GM21526 (cell line): Measurements from ENCODE around the gene NCAN.

ENCODE experiments used
- ATAC-seq: cut with Tn5 transposase; IDR thresholded peaks from one replicate; pipeline ENCODE4 v1.9.1; 2021; ENCODE audit warnings: moderate library complexity; ENCODE audit not compliant: unreplicated experiment, low FRiP score

Gene NCAN

GRCh38 chr19:19258589-19259338, 47.0 kb downstream of the NCAN start:
- ATAC-seq: no peak

DNA sequence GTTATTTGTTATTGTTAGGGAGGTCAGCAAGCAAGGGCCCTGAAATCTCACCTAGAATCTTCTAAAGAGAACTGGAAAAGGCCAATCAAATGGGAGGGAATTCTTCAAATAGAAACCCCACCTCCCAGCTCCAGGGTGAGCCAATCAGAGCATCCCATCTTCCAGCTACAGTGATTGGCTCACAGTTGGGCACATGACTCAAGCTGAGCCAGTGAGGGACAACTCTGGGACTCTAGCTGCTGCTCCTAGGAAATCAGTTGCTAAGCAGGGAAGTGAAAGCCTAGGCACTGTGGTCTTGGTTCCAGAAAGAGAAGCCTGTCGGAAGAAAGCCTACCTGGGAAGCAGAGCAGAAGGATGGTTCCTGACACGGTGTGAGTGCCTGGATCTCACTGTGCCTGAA, 48.0 kb downstream of the NCAN start:
- ATAC-seq: no peak

DNA sequence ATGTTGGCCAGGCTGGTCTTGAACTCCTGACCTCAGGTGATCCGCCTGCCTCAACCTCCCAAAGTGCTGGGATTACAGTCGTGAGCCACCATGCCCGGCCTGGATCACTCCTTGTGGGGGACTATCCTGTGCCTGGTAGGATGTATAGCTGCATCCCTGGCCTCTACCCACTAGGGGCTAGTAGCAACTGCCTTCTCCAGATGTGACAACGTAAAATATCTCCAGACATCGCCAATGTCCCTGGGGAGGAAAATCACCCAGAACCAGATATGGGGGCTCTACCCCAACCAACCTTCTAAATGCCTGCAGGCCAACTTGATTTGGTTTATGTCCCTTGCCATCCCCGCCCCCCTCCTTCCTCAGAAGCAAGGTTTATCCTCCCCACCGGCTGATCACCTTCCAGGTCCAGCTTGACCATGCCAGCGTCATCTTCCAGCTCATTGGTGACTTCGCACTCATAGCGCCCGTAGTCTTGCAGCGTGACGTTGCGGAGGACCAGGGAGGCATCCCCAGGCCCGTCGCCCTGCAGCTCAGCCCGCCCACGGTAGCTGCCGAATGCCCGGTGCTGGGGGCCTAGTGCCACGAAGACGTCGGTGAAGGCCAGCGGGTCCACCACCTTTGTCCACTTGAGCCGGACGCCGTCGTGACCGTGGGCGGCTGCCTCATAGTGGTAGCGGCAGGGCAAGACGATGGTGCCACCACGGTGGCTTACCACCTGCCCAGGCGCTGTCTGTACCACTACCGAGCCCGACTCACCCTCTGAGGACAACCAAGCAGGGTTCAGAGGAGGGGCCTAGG, 48.9 kb downstream of the NCAN start:
- ATAC-seq: no peak

DNA sequence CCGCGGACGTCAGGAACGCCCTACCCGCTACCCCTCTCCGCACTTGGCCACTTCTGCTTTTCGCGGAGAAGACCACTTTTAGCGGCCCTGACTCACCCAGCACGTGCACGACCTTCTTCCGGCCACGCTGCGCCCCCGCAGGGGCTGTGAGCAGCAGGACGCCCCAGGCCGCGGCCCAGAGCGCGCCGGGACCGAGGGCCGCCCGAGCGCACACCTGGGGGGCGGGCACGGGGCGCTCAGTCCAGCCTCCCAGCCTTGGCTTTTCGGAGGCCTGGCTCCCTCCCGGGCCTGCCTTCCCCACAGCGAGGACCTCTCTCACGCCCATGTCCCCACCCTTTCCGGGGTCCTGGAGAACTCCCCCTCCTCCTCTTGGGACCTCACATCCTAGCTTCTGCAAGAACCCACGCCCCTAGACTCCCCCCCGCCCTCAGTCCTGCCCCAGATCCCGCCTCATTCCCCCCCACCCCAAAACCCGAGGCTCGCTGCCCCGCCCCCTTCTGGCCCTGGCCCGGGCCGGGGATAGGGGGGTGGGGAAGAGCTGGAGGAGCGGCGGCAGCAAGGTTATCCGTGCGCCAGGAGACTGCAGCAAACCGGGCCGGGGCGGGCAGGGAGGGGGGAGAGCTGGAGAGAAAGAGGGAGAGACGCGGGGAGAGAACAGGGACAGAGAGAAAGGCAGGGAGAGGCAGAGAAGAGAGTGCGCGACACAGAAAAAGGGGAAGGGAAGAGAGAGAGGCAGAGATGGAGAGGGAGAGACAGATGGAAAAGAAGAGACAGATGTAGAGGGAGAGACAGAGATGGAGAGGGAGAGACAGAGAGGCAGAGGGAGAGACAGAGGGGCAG, 49.8 kb downstream of the NCAN start:
- no peak for ATAC-seq

DNA sequence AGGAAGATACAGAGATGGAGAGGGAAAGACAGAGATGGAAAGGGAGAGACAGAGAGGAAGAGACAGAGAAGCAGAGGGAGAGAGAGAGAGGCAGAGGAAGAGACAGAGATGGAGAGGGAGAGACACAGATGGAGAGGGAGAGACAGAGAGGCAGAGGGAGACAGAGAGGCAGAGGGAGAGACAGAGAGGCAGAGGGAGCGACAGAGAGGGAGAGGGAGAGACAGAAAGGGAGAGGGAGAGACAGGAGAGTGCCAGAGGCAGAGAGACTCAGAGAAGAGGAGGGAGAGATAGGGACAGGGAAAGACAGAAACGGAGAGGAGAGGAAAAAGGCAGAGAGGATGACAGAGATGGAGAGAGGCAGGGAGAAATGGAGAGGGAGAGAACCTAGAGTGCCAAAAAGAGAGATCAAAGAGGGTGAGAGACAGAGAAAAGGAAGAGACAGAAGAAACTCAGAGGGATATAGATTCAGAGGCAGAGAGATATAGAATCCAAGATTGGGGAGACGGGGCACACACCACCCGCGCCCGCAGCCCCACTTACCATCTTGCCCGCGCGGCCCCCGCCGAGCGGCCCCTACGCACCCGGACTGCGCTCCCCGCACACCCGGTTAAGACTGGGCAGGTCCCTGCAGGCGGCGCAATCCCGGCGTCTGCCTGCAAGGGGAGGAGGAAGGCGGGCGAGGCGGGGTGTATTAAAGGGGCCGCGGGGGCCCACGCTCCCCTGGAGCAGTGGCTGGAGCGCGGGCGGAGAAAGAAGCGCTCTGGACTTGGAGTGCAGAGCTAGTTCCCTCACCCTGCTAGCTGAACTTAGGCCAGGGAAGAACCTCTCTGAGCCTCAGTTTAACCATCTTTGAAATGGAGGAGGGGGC, 50.7 kb downstream of the NCAN start:
- no peak for ATAC-seq

- no peak for ATAC-seq
These were observed 52.2 kb downstream of the NCAN start for GRCh38 chr19:19263886-19264487.

DNA sequence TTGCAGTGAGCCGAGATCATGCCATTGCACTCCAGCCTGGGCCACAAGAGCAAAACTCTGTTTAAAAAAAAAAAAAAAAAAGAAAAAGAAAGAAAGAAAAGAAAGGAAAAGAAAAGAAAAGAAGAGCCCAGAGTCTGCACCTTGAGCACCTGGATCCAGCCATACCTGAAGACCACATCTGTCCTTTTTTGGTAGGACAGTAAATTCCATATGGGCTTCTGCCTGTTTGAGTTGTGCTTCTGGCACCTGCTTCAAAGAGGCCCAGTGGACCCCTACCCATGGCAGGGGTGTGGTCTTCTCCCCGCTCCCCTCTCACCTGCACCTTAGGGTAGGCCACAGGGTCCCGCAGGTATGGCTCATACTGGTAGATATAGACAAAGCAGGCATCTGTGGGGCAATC, 55.5 kb downstream of the NCAN start:
- ATAC-seq: no peak

DNA sequence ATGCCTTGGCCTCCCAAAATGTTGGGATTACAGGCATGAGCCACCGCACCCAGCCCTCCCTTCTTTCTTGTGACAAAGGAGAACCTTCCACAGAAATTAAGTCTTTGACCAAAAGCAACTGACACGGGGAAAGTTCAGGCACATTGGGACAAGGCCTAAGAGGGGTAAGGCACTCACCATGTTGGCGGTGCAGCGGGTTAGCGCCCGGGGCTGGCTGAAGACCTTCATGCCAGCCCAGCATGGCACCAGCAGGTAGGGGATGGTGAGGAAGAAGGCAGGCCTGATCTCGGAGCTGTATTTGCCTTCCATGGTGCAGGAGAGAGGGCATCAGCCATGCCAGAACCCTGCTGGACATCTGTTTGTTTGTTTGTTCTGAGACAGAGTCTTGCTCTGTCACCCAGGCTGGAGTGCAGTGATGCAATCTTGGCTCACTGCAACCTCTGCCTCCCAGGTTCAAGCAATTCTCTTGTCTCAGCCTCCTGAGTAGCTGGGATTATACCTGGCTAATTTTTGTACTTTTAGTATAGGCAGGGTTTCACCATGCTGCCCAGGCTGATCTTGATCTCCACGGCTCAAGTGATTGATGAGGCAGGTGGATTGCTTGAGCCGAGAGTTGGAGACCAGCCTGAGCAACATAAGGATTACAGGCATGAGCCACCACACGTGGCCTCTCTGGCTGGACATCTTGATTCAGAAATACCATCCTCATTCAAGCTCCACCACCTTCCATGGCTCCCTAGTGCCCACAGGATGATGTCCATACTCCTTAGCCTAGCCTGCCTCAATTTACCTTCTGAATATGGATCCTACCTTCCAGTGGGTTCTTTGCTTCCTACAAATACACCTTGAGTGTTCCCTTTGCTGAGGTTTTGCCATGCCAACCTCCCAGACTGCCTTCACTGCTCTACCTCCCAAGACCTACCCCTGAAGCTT, 57.0 kb downstream of the NCAN start:
- ATAC-seq: no peak

DNA sequence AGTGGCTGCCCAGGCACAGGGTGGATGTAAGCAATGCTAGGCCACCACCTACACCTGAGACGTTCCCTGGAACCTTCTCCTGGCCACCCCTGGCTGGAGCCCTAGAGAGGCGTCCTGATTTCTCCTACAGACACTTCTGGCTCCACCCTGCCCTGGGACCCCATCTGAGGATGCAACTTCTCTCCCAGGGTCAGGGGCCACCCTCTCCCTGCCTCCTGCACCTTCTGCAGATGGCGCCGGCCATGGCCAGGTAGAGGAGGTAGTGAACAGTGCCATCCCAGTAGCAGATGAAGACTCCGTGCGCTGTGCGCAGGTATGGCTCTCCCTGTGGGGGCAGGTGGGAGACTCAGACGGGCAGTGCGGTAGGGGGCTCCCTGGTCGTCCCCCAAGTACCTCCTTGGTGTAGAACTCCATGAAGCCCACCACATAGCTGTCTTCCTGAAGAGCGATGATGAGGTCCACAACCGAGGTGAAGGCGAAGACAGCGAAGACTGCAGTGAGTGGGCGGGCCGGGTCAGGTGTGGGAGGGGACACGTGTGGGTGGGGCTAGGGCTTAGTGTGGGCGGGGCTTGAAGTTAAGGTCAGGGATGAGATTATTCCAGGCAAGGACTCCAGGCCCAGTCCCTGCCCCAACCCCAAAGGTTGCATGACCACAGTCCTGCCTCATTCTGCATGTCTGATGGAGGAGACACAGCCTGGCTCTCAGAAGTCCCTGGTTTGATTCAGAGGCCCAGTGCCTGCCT, 58.4 kb downstream of the NCAN start:
- ATAC-seq: no peak

GRCh38 chr19:19270749-19271571, 59.2 kb downstream of the NCAN start:
- no peak for ATAC-seq

DNA sequence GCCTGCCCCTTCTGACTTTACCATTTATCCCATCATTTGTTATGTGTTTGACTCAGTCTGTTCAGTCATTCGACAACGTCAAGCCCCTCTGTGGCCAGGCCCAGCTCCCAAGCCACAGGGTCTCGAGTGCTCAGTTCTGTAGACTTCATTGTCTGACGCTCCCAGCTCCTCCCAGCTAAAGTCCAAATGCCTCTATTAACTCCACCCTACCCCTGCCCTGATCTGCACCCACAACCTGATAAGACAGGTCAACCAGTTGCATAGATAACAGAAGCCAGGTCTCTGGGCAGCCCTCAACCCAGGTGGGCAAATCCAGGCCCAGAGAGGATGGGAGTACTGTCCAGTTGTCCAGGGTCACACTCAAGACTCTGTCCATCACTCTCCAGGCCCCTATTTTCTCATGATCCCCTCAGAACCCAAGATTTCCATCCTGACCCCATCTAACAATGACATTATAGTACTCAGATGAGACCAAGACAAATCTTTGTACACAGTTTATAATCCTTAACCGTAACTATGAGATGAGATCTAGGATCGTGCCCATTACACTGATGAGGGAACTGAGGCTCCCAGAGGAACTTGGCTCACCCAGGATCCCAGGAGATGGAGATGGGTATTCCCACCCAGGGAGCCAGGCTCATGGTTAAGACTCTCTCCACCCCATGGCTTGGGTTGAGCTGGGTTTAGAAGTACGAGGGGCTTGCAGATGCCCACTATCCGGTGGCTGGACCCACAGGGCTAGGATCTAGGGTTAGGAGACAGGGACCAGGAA, 60.3 kb downstream of the NCAN start:
- ATAC-seq: no peak

DNA sequence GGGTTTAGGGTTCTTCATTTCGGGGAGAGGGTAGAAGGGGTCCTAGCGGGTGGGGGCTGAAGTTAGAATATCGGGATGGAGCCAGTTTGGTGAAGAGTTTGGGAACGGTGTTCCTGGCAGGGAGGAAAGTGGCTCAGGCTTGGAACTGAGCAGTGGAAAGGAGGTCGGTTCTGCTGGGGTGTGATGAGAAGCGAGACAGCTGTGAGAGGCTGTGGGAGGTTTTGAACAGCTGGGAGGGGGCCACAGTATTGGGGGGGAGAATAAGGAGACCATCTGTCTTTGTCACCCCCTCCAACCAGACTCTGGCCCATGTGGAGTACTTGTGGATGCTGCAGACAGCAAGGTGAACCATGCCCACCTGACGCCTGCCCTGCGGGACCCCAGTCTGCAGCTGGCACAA, 62.4 kb downstream of the NCAN start:
- no peak for ATAC-seq

- ATAC-seq: no peak
These were observed 63.2 kb downstream of the NCAN start for GRCh38 chr19:19274716-19275565.

- no peak for ATAC-seq
These were observed 64.6 kb downstream of the NCAN start for GRCh38 chr19:19276386-19276785.

- ATAC-seq: no peak
These were observed 65.1 kb downstream of the NCAN start for GRCh38 chr19:19276851-19277250.

- ATAC-seq: no peak
These were observed 66.6 kb downstream of the NCAN start for GRCh38 chr19:19278315-19278714.
